Measurements from ENCODE around the gene RSRP1. TPM values are rescaled to one million over a fixed set of nuclear protein-coding genes. Genes with fewer than 3 reads are reported as not detected.
A peak's percentile ranks its signal among the peaks of the same experiment; 100 is the strongest.
"Not testable (repeated sequence)": the region's sequence is repeated elsewhere in the genome, so short reads cannot be mapped to it uniquely, and the experiment has no call there.

The RSRP1 gene, protein sequence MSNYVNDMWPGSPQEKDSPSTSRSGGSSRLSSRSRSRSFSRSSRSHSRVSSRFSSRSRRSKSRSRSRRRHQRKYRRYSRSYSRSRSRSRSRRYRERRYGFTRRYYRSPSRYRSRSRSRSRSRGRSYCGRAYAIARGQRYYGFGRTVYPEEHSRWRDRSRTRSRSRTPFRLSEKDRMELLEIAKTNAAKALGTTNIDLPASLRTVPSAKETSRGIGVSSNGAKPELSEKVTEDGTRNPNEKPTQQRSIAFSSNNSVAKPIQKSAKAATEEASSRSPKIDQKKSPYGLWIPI
- 68.6 TPM for polyA plus RNA-seq (ENCODE audit: insufficient read length)

GRCh38 chr1:25247024-25247828, at the start of gene RSRP1:
TSS of gene RSRP1 (minus strand) at chr1:25247454. CDS start at chr1:25246963, 491 bp downstream.
- DNase-seq (ENCODE audit: low read depth): peak; percentile 90

GRCh38 chr1:25296501-25296900, 49.2 kb upstream of the RSRP1 start:
- DNase-seq (ENCODE audit: low read depth): not testable (repeated sequence)

DNA sequence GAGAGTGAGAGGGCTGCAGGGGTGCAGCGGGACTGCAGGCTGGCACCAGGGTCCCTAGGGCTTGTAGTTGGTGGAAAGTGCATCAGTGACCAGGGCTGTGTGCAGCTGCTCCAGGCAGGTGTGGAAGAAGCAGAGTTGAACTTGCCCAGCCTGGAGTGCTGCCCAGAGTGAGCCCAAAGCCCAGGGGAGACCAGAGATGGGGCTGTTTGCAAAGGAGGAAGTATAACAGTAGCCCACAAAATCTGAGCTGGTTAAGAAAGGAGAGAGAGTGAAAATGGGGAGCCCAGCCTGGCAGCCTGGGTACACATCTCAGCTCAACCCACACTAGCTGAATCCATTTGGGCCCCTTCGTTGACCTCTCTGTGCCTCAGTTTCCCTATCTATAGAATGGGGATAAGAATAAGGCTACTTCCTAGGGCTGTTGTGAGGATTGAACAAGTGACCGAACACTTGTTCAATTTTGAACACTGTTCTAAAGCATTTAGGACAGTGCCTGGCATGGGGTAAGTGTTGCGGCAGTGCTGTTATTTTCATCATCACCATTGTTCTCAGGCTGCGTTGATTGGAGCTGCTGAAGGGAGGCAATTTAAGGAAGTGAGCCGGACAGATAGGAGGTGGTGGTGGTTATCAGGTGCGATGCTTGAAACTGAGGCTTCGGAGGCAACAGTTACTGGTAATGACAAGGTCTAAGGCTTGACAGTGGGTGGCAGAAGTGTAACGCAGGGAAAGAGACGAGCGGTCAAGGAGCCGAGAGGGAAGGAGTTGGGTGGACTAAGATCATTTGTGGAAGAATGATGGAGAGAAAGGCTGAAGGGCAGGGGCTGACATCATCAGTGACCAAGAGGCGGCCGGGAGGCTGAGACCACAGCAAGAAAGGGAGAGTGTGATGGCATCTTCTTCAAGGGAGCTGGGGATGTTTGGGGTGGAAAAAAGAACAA, 47.9 kb upstream of the RSRP1 start:
- DNase-seq (ENCODE audit: low read depth): not testable (repeated sequence)

DNA sequence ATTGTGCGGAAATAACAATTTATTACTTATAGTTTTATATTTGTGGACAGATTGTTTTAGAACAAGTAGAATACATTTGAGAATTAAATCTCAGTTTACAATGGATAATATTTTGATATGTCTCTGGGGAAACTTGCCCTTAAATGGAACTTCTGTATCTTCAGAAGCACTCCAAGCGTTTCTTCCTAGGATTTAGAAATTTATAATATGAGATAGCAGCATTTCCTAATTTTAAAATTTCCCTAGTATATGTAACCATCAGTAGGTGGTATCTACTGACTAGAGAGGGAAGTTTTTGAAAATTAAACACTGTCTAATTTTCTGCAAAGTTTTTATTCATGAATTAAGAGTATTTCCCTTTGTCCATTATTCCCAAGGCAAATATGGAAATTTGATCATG, 46.2 kb upstream of the RSRP1 start:
- not testable (repeated sequence) for DNase-seq (ENCODE audit: low read depth)

- not testable (repeated sequence) for DNase-seq (ENCODE audit: low read depth)
These were observed 42.8 kb upstream of the RSRP1 start for GRCh38 chr1:25290043-25290442.

GRCh38 chr1:25288573-25289101, 41.4 kb upstream of the RSRP1 start:
- not testable (repeated sequence) for DNase-seq (ENCODE audit: low read depth)

DNA sequence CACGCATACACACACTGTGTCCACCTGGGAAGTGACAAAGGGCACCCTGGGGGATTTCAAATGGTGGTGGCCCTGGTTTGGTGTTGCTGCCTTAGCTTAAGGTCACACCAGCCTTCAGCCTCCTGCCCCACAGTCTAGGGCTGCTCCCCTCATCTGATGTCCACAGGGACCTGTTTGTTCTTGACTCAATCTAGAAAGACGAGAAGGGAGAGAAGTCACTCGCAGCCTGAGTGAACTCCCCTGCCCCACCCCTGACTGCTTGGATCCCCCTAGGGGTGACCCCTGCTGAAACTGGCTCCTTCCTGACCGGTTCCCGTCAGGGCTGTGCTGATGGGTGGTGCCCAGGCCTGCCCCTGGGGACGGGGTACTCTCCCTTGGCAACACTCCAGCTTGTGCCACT, 39.9 kb upstream of the RSRP1 start:
- not testable (repeated sequence) for DNase-seq (ENCODE audit: low read depth)

GRCh38 chr1:25285862-25286261, 38.6 kb upstream of the RSRP1 start:
- not testable (repeated sequence) for DNase-seq (ENCODE audit: low read depth)

DNA sequence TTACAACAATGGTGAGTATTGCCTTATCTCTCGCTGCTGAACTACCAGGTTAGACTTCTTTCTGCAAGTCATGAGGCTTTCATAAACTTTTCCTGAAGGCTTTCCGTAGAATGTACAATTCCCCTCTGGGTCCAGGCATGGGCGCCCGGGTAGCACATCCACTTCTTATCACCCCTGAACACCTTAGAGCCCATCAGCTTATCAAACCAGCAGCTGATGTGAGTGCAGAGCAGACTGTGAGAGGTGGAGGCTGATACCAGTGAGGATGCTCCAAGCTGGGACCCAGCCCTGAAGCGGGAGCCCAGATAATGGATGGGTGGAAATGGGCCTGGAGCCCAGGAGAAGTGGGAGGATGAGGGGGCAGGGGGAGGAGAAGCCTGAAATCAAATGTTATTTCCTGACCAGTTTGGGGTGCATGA, 32.4 kb upstream of the RSRP1 start:
- not testable (repeated sequence) for DNase-seq (ENCODE audit: low read depth)

GRCh38 chr1:25278790-25279189, 31.5 kb upstream of the RSRP1 start:
- not testable (repeated sequence) for DNase-seq (ENCODE audit: low read depth)

DNA sequence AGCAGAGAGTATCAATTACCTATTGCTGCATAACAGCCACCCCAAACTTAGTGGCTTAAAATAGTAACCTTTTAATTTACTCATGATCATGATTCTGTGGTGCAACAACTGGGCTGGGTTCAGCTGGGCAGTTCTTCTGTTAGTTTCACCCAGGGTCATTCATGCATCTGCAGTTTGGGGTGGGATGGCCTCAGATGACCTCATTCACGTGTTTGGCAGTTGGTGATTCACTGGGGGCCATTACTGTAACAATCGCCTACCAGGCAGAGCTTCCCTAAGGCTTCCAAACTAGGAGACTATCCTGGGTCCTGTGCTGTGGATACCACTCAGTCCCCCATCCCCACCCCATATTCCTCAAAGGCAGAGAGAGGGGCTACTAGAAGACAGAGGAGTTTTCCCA, 31.1 kb upstream of the RSRP1 start:
- not testable (repeated sequence) for DNase-seq (ENCODE audit: low read depth)

GRCh38 chr1:25277295-25277694, 30.0 kb upstream of the RSRP1 start:
- not testable (repeated sequence) for DNase-seq (ENCODE audit: low read depth)

DNA sequence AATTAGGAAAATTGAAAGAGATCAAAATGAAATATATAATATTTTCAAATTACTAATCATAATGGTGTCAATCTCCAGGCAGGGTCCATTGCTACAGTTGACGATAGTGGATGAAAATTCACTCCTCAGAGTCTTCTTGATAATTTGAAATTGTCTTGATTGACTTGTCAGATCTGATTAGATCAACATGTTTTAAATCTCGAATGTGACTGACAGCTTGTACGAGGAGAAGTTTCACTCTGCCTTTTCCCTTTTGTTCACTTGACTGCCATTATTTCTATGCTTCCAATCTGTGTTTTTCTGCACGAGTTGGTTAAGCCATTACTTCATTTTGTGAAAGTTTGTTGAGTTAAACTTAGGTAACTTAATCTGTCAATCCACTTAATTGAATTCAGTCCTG, 28.4 kb upstream of the RSRP1 start:
- DNase-seq (ENCODE audit: low read depth): not testable (repeated sequence)

- not testable (repeated sequence) for DNase-seq (ENCODE audit: low read depth)
These were observed 25.0 kb upstream of the RSRP1 start, which contains the start of gene RHD for GRCh38 chr1:25272238-25272637. TSS of gene RHD (plus strand) at chr1:25272509. CDS start at chr1:25272548, 39 bp downstream.

- DNase-seq (ENCODE audit: low read depth): not testable (repeated sequence)
These were observed 21.0 kb upstream of the RSRP1 start for GRCh38 chr1:25268143-25268760.

DNA sequence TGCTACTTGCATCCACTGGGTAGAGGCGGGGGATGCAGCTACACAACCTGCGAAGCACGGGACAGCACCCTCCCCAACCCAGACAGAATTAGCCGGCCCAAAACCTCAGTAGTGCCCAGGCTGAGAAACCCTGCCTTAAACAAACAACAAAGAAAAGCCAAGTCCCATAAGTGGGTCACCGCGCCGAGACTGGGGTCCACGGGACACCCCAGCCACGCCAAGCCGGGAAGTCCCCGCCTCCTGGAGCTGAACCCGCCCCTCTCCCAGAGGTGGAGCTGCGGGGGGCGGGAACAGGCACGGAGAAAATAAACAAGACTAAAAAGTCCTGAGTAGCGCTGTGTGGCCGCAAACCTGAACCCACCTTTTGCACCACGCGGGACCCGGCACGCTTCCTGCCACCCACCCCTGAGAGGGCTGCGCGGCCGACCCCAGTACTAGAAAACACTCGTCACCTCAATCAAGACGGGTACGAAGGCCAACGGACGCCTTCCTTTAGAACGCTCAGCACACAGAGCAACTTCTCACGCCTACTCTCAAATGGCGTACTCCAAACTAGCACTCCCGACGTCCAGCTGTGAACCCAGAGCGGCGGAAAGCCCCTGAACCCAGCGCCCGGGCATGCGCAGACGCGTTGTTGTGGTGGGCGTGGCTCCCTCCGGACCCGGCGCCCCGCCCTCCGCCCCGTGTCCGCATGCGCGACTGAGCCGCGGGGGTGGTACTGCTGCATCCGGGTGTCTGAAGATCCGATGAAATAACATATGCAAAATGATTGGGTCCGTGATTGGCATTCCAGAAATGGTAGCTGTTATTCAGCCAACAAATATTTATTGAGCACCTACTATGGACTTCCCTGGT, 20.3 kb upstream of the RSRP1 start:
- DNase-seq (ENCODE audit: low read depth): not testable (repeated sequence)

DNA sequence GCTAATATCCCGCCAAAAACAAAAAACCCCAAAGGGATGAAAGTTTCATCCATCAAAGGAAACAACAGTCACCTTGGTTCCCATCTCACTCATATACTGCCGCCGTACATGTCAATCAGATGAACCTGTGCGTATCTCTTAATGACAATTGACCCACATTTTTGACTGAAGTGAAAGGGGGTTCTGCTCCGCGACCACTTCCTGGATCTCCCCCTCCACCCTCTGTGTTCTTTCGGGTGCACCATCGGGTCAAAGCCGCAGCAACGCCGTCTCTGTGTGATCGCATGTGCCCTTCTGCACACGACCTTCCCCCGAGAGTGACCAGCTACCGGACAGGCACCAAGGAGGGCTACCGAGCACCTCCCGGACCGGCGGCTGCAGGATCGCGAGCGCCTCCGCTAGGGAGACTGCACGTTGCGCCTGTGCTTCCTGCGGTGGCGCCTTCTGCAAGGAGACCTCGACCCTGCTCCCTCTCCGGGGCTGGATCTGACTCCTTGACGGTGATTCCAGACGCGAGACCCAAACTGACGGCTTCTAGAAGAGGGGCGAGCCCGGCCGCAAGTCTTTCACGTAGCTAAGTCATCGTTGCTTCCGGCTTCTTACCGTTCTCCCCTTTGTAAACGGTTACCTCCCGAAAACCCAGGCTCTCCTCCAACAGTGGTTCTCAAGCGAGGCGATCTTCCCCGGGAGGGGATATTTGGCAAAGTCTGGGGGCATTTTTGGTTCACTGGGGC, 19.5 kb upstream of the RSRP1 start:
- DNase-seq (ENCODE audit: low read depth): not testable (repeated sequence)

DNA sequence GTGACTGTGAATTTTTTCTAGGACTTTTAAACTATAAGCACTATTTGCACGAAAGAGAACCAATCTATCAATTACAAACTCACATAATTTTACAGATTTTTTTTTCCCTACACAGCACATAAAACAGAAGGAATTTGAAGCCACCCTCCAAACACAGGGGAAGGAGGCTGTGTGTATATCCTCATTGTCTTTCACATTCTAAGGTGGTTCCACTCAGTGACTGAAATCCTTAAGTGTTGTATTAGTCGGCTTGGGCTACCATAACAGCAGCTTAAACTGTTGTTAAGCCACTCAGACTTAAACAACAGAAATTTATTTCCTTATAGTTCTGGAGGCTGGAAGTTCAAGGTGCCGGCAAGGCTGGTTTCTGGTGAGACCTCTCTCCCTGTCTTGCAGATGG, 13.1 kb upstream of the RSRP1 start:
- not testable (repeated sequence) for DNase-seq (ENCODE audit: low read depth)

- not testable (repeated sequence) for DNase-seq (ENCODE audit: low read depth)
These were observed 12.6 kb upstream of the RSRP1 start for GRCh38 chr1:25259813-25260212.
